GM21423 (cell line): Measurements from ENCODE around the gene SUN1.

Source experiments
- ATAC-seq: cut with Tn5 transposase; IDR thresholded peaks from one replicate; pipeline ENCODE4 v1.9.1; 2021; ENCODE audit warnings: mild to moderate bottlenecking, moderate library complexity; ENCODE audit not compliant: unreplicated experiment

The SUN1 gene

GRCh38 chr7:889025-889390 lies 56.7 kb downstream of the SUN1 start:
- no peak for ATAC-seq

GRCh38 chr7:889391-889790 lies 57.1 kb downstream of the SUN1 start:
- no peak for ATAC-seq

GRCh38 chr7:890868-891267 lies 58.6 kb downstream of the SUN1 start:
- no peak for ATAC-seq

GRCh38 chr7:891291-891690 lies 59.0 kb downstream of the SUN1 start:
- no peak for ATAC-seq

GRCh38 chr7:891805-892204 lies 59.5 kb downstream of the SUN1 start:
- no peak for ATAC-seq

- no peak for ATAC-seq
Observed at GRCh38 chr7:892648-893593, 60.6 kb downstream of the SUN1 start.

- ATAC-seq, result no peak
Observed at GRCh38 chr7:893686-894085, 61.4 kb downstream of the SUN1 start.

- ATAC-seq, result no peak
Observed at GRCh38 chr7:894164-894867, 62.0 kb downstream of the SUN1 start.

GRCh38 chr7:894927-895450 lies 62.7 kb downstream of the SUN1 start:
- ATAC-seq, result no peak

- no peak for ATAC-seq
Observed at GRCh38 chr7:895451-896052, 63.3 kb downstream of the SUN1 start.

- no peak for ATAC-seq
Observed at GRCh38 chr7:896346-897075, 64.2 kb downstream of the SUN1 start.

GRCh38 chr7:897086-897485 lies 64.8 kb downstream of the SUN1 start:
- no peak for ATAC-seq

- no peak for ATAC-seq
Observed at GRCh38 chr7:897771-898376, 65.6 kb downstream of the SUN1 start.

GRCh38 chr7:898460-898854 lies 66.2 kb downstream of the SUN1 start:
- ATAC-seq, result no peak

- no peak for ATAC-seq
Observed at GRCh38 chr7:898855-899681, 66.8 kb downstream of the SUN1 start.

- no peak for ATAC-seq
Observed at GRCh38 chr7:899806-900205, 67.5 kb downstream of the SUN1 start.

- no peak for ATAC-seq
Observed at GRCh38 chr7:900331-901040, 68.2 kb downstream of the SUN1 start.

- ATAC-seq, result no peak
Observed at GRCh38 chr7:901041-901387, 68.7 kb downstream of the SUN1 start.
